Stimulated activated CD4-positive, alpha-beta T cell treated with anti-CD3 and anti-CD28 coated beads, Interleukin-1b, Interleukin-23, amount 100 ng/mL, for 24 hours (primary cell): ENCODE data around the gene SHISAL2A.

Experiments
- DNase-seq, 4 experiments: peaks; one replicate each; pipeline ENCODE4 v3.0.0-alpha.2; 2020; ENCODE audit warnings: low read depth in 4 of 4, low spot score in 1 of 4

Gene SHISAL2A

GRCh38 chr1:52615489-52616042, 17.4 kb upstream of the SHISAL2A start:
- DNase-seq, result no peak

- DNase-seq, result no peak
Observed at GRCh38 chr1:52621950-52622349, 11.0 kb upstream of the SHISAL2A start.

DNA sequence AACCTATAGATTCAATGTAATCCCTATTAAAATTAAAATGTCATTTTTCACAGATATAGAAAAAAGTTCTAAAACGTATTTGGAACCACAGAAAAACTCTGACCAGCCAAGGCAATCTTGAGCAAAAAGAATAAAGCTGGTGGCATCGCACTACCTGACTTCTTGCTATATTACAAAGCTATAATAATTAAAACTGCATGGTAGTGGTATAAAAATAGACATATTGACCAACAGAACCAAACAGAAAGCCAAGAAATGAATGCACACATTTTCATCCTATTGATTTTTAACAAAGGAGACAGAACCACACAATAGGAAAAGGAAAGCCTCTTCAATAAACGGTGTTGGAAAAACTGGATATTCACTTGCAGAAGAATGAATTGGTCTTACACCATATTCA, 9.2 kb upstream of the SHISAL2A start:
- DNase-seq, result no peak

DNA sequence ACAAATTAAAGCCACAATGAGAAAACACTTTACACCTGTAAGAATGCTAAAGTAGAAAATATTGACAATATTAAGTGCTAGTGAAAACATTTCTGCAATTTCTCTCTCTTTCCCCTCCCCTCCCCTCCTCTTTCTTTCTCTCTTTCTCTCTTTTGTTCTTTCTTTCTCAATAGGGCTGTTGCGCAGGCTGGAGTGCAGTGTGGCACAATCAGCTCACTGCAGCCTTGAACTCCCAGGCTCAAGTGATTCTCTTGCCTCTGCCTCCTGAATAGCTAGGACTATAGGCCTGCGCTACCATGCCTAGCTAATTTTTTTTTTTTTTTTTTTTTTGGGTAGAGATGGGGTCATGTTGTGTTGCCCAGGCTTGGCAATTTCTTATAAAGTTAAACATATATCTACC, 5.9 kb upstream of the SHISAL2A start:
- DNase-seq, result no peak

GRCh38 chr1:52628614-52629324, 4.2 kb upstream of the SHISAL2A start:
- no peak for DNase-seq

- no peak for DNase-seq
Observed at GRCh38 chr1:52629325-52629643, 3.7 kb upstream of the SHISAL2A start.

- DNase-seq, result no peak
Observed at GRCh38 chr1:52629667-52630066, 3.3 kb upstream of the SHISAL2A start.

DNA sequence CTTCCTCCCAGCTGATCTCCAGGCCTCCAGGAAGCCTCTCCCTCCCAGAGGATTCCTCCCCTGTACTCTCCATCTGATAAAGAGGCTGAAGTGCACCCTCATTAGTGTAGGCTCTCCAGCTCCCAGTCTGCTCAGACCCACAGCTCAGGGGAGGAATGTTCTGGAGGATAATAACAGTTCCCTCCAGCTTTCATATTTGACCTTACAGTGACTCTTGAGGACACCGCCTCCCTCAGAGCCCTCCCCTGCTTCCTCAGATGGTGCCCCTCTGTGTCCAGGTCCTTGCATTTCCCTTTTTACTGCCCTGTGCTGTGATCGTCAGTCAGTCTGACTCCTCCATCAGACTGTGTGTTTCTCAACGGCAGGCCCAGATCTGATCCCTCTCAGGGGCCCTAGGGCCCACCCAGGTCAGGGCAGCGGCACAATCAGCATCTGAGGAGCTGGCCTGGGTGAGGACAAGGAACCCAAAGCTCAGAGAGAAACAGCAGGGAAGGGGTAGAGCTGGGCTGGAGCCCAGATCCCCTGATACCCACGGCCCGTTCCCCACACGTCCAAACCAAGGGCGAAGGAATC, 1.1 kb upstream of the SHISAL2A start:
- DNase-seq, result no peak

GRCh38 chr1:52633291-52633754, 355 bp downstream of the SHISAL2A start:
- DNase-seq, result no peak

GRCh38 chr1:52634111-52634510, 1.1 kb downstream of the SHISAL2A start:
- no peak for DNase-seq

GRCh38 chr1:52635321-52636089, 2.5 kb downstream of the SHISAL2A start:
- no peak for DNase-seq

DNA sequence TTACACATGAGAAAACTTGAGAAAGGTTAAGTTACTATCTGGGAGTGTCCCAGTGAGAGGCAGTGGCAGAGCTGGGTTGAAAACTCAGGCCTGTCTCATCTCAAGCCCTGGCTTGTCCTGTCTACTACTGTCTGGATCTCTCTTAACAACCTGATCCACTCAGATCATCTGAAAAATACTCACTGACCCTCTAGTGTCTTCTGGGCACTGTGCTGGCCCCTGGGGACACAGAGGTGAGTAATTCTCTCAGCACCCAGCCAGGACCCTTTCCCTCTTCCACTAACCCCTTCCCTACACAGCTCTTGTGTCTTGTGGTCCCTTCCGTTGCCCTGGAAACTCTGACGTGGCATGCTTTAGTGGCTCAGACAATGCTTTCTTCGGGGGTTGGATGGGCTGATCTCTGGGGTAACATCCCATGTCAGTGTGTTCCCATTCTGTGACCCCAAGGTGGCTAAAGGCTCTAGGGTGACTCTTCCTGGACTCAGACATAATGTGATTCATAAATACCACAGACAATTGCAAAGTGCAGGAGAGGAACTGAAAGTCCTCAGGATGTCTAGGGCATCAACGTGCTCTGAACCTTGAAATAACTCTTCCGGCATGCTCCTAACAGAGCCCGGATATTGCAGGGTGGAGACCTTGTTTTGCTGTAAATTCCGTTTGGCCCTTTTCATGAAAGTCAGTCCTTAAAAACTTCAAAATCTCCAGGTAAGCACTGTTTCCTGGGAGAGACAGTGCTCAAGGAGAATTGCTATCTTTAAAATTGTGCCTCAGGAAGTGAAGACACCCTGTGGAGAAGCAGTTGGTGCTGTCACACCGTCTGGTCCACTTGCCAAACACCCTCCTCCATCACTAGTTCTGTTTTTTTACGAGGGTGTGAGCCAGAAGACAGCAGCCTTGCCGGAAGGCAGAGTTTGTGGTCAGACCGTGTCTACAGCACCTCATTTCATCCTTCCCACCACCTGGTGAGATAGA, 4.0 kb downstream of the SHISAL2A start:
- DNase-seq, result peak in 1 of 4 experiments; percentile 46

DNA sequence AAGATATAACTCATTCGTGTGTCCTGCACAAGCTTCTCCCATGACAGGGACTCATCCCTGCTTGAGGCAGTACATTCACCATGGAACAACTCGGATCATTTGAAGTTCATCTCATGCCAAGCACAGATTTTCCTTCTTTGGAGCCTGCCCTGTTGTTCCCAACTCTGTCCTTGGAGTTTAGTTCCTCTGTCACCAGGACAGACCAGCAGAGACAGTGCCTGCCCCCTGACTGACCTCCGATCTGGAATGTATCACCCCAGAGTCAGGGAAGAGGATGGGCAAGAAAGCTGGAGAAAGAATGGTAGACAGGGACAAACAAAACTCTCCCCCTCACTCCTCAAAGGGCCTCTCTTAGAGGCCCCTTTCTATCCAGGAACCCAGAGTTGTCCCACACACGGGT, 5.0 kb downstream of the SHISAL2A start:
- no peak for DNase-seq

DNA sequence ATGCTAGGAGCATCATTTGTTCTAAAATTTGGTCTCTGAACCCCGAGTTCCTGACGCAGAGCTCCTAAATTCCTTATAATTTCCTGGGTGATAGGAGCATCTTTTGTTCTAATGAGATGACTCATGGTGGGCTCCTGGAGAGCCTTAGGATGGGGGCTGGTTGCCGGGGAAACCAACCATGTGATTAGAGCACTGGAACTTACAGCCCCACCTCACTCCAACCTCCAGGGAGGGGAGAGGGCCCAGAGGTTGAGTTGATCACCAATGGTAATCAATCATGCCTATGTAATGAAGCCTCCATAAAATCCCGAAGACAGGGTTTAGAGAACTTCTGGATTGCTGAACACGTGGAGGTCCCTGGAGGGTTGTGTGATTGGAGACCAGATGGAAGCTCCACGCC, 7.7 kb downstream of the SHISAL2A start:
- no peak for DNase-seq

DNA sequence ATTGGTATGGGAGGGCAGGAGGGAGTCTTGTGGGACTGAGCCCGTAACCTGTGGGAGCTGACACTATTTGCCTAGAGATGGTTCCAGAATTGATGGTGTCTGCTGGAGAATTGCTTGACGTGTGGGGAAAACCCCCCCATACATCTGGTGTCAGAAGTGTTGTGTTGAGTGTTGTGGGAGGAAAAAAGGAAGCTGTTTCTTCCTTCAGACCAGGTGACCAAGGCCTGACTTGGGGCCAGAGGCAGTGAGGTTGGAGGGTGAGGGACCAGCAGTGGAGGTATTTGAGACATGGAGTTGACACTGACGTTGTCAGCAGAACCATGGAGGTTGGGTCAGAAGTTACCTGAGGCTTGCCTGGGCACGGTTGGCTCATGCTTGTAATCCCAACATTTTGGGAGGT, 8.3 kb downstream of the SHISAL2A start:
- DNase-seq, result no peak

GRCh38 chr1:52645261-52645660, 12.3 kb downstream of the SHISAL2A start:
- no peak for DNase-seq

DNA sequence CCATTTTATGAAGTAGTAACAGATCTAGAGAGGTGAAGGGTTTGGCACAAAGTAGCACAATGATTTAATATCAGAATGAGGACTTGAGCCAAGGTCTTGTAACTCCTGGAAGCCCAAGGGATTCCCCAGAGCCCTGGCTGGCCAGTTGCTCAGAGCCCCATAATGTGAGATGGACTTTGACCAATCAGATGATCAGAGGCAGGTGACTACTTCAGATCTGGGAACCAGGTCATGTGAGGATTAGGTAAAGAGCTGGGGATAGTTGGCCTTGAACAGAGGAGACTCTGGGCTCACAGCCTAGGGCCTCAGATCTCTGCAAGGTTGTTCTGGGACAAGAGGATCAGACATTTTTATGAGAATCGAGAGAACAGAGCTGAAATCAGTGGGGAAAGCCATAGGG, 18.9 kb downstream of the SHISAL2A start:
- DNase-seq, result no peak

- DNase-seq, result no peak
Observed at GRCh38 chr1:52653207-52653849, 20.4 kb downstream of the SHISAL2A start.

GRCh38 chr1:52654063-52654462, 21.1 kb downstream of the SHISAL2A start:
- no peak for DNase-seq

DNA sequence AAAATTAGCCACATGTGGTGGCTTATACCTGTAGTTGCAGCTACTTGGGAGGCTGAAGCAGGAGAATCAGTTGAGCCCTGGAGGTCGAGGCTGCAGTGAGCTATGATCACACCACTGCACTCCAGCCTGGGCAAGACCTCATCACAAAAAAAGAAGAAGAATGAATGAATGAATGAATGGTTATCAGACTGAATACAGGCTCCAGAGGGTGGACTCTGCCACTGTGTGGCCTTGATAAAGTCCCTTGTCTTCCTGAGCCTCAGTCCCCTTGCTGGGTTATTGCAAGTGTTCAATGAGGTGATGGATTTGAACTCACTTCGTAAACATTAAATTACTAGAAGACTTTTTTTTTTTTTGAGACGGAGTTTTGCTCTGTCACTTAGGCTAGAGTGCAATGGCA, 24.7 kb downstream of the SHISAL2A start:
- DNase-seq, result no peak
